ENCODE measurements around the gene CNPY1.

- TF ChIP-seq CTCF (IDR thresholded peaks at IDR 0.05; ENCODE audit: insufficient read depth, low read depth, low read length) (no peak), EZH2 (IDR thresholded peaks at IDR 0.05; ENCODE audit: insufficient read depth, low read length) (no peak)
Measured at GRCh38 chr7:155569681-155570080, 23.3 kb upstream of the CNPY1 start.
